GM18907 (cell line): Measurements from ENCODE around the gene CYTH2.
A peak's percentile ranks its signal among the peaks of the same experiment; 100 is the strongest.

Source experiments
- ATAC-seq: cut with Tn5 transposase; IDR thresholded peaks from one replicate; pipeline ENCODE4 v1.9.1; 2021; ENCODE audit warnings: mild to moderate bottlenecking, moderate library complexity; ENCODE audit not compliant: unreplicated experiment

The CYTH2 gene

GRCh38 chr19:48492925-48493717 lies 24.0 kb downstream of the CYTH2 start:
- peak; percentile 56 for ATAC-seq

- no peak for ATAC-seq
Measured at GRCh38 chr19:48493718-48494401, 24.7 kb downstream of the CYTH2 start.

GRCh38 chr19:48495396-48495795 lies 26.2 kb downstream of the CYTH2 start:
- ATAC-seq: no peak

- ATAC-seq: no peak
Measured at GRCh38 chr19:48496959-48497727, 28.0 kb downstream of the CYTH2 start.

- ATAC-seq: no peak
Measured at GRCh38 chr19:48497728-48498594, 28.8 kb downstream of the CYTH2 start.

- no peak for ATAC-seq
Measured at GRCh38 chr19:48498595-48499311, 29.6 kb downstream of the CYTH2 start.

- ATAC-seq: no peak
Measured at GRCh38 chr19:48499316-48500090, 30.3 kb downstream of the CYTH2 start.

- no peak for ATAC-seq
Measured at GRCh38 chr19:48500830-48501493, 31.8 kb downstream of the CYTH2 start.

- no peak for ATAC-seq
Measured at GRCh38 chr19:48501494-48502349, 32.6 kb downstream of the CYTH2 start.

GRCh38 chr19:48502350-48503018 lies 33.3 kb downstream of the CYTH2 start:
- ATAC-seq: no peak

GRCh38 chr19:48506138-48506733 lies 37.1 kb downstream of the CYTH2 start:
- no peak for ATAC-seq

GRCh38 chr19:48507911-48508439 lies 38.8 kb downstream of the CYTH2 start:
- no peak for ATAC-seq

- no peak for ATAC-seq
Measured at GRCh38 chr19:48508729-48509411, 39.7 kb downstream of the CYTH2 start.

- no peak for ATAC-seq
Measured at GRCh38 chr19:48509467-48510194, 40.5 kb downstream of the CYTH2 start.
